NCI-H2227 (cell line): ENCODE measurements around the gene GOLGA8M.
"Not testable (repeated sequence)": the region's sequence is repeated elsewhere in the genome, so short reads cannot be mapped to it uniquely, and the experiment has no call there.

Experiments
- DNase-seq: peaks from one replicate; lab custom pipeline; 2025; ENCODE audit not compliant: unreplicated experiment; lab: John Stamatoyannopoulos, UW

The GOLGA8M gene

GRCh38 chr15:28660750-28661149 is 51.5 kb downstream of the GOLGA8M start:
- not testable (repeated sequence) for DNase-seq

DNA sequence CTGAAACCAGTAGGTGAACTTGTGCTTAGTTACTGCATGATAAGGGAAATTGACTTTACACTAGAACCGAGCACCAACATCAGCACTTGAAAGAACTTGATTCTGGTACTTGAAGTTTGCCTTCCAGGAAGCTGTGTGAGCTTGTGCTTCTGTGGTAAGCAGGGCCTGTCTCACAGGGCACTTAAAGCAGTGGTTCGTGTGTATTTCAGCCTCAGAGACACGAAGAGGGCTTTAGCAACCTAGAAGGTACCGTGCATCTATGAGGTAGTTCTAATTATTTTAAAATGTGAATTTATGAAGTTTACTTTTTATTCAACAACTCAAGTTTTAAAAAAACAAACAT is 56.2 kb downstream of the GOLGA8M start:
- DNase-seq: not testable (repeated sequence)

GRCh38 chr15:28655329-28656017 is 56.7 kb downstream of the GOLGA8M start:
- DNase-seq: not testable (repeated sequence)

DNA sequence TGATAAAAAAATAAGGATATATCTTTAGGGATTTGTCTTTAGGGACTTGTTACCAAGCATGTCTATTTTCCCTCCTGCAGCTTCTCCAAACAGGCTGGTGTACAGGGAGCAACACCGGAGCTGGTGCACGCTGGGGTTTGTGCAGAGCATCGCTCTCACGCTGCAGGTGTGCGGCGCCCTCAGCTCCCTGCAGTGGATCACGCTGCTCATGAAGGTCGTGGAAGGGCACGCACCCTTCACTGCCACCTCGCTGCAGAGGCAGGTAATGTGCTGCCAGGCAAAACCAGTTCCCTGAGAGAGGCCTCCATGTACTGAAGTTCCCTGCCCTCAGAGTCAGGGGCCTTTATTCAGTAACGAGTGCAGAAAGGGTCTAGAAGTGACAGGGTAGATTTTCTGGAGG is 58.0 kb downstream of the GOLGA8M start:
- not testable (repeated sequence) for DNase-seq

GRCh38 chr15:28652538-28652937 is 59.7 kb downstream of the GOLGA8M start:
- DNase-seq: not testable (repeated sequence)
